Effector memory CD8-positive, alpha-beta T cell (primary cell): ENCODE results near the gene LTB.

Experiments used
- ATAC-seq: fragments of 150-1000 bp; cut with Tn5 transposase; replicated peaks from 2 replicates; pipeline ENCODE4 v1.10.0; 2021; ENCODE audit warnings: mild to moderate bottlenecking, moderate library complexity
- DNase-seq, 3 experiments: peaks; one replicate each; pipeline ENCODE4 v3.0.0; 2021
- H3K27ac Mint-ChIP-seq, 2 donors: one replicate each; pipeline ENCODE4 v1.8.0; 2022; ENCODE audit warnings: mild to moderate bottlenecking in 2 of 2, mixed read lengths in 2 of 2, moderate library complexity in 2 of 2
- H3K27me3 Mint-ChIP-seq, 2 donors: one replicate each; pipeline ENCODE4 v1.8.0; 2022; ENCODE audit warnings: mixed read lengths in 2 of 2
- H3K36me3 Mint-ChIP-seq: one replicate; pipeline ENCODE4 v1.8.0; 2022; ENCODE audit warnings: mild to moderate bottlenecking, moderate library complexity, mixed read lengths; ENCODE audit not compliant: insufficient read depth
- H3K4me1 Mint-ChIP-seq, 2 donors: one replicate each; pipeline ENCODE4 v1.8.0; 2022; ENCODE audit warnings: low read depth in 2 of 2, mixed read lengths in 2 of 2
- H3K4me3 Mint-ChIP-seq, 2 donors: one replicate each; pipeline ENCODE4 v1.8.0; 2022; ENCODE audit warnings: mild to moderate bottlenecking in 2 of 2, mixed read lengths in 2 of 2, moderate library complexity in 2 of 2
- H3K9me3 Mint-ChIP-seq, 2 donors: one replicate each; pipeline ENCODE4 v1.8.0; 2022; ENCODE audit warnings: mixed read lengths in 2 of 2

The LTB gene

DNA sequence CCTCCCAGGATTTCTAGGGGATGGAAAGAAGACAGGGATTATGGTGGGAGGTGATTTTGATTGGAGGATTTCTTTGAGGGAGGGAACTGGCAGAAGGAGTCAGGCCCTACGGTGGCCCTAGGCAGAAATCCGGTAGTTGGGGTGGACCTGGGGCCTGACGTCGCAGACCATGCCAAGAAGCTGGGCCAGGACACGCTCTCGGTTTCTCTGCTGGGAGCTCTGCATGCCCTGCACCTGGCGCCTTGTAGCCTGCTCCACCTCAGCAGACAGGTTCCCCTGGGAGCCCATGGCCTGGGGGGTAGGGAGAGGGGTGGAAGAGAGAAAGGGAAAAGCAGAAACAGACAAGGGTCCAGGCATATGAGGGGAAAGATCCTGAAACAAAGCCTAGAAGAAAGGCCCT lies 36.9 kb downstream of the LTB start:
- Mint-ChIP-seq H3K27me3 (no peaks in the 10 kb centered on the region), H3K27ac (no peak overlapping the region), H3K4me1 (peaks cover 24 to 28% of the 10 kb centered on the region in 2 donors), H3K9me3 (no peaks in the 10 kb centered on the region), H3K4me3 (no peak overlapping the region), H3K36me3 (peaks cover 25% of the 10 kb centered on the region)
- no peak for DNase-seq
- no peak for ATAC-seq

DNA sequence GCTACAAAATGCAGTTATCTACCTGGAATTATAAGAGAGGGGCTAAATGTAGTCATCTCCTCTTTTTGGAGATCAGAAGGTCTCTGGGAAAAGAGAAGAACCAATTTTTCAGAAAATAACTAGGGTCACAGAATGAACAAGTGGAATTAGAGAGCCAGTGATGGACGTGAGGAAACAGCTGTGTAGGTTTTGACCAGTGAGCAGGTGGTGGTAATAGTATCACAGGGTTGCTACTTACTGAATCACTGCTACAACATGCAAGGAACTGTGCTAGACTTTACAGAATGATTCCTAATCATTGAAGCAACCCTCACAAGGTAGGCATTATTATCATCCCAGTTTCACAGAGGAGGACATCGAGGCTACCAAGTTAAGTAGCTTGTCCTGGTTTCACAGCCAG lies 37.5 kb downstream of the LTB start:
- no peak for ATAC-seq
- no peak overlapping the region for H3K27ac Mint-ChIP-seq
- H3K4me1 Mint-ChIP-seq = peaks cover 30 to 34% of the 10 kb centered on the region in 2 donors
- no peak overlapping the region for H3K4me3 Mint-ChIP-seq
- no peaks in the 10 kb centered on the region for H3K9me3 Mint-ChIP-seq
- H3K36me3 Mint-ChIP-seq = peaks cover 31% of the 10 kb centered on the region
- no peaks in the 10 kb centered on the region for H3K27me3 Mint-ChIP-seq
- DNase-seq = no peak

DNA sequence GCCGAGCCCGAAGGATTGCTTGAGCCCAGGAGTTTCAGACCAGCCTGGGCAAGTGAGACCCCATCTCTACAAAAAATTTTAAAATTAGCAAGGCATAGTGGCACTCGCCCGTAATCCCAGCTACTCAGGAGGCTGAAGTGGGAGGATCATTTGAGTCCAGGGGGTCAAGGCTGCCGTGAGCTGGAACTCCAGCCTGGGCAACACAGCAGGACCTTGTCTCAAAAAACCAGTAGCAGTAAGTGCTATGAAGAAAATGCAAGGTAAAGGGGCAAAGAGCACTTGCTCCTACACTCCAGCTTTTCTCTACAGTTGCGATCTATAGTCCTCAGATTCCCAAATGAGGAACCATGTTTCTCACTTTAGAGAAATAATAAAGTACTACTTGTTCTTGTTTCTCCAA lies 38.6 kb downstream of the LTB start:
- no peak for ATAC-seq
- no peak for DNase-seq
- Mint-ChIP-seq H3K36me3 (peaks cover 41% of the 10 kb centered on the region), H3K9me3 (no peaks in the 10 kb centered on the region), H3K4me3 (no peak overlapping the region), H3K4me1 (peaks cover 41 to 44% of the 10 kb centered on the region in 2 donors), H3K27ac (no peak overlapping the region), H3K27me3 (no peaks in the 10 kb centered on the region)

DNA sequence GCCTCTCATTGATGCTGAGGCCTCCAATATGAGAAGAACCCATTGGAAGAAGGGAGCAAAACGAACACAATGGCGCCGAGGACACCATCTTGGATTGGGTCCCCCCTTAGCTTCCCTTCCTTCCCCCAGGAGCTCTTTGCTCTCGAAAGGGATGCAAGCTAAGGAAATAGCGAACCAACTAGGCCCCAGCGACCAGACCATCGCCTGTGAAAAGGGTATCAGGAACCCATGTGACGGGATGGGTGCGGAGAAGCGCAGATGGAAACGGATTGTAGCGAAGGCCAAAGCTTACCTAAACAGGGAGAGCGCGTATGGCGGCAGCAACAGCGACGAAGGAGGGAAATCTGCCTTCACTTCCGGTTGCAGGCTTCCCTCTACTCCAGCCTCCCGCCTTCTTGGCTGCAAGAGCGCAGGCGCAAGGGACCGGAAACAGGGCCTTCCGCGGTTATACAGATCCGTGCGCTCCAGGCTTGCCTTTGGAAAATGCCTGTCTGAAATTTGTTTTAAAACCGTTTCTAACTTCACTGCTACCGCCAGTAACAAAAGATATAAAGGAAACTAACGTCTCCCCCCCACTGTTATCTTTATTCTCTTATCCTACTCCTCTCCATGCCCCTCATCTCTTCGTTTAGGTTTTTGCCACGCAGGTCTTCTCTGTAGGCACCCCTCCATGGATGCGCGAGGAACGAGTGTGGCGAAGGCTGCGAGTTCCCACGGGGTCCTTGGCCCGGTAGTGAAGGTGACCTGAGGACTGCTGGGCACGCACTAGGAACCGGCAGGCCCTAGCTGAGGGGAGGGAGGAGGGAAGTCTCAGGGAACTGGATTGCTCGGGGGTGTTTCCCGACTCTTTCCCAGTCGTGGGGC lies 40.3 kb downstream of the LTB start, which contains the start of gene DDX39B:
Gene DDX39B (minus strand): TSS at position 346 of the 864 bp plus-strand sequence. CDS start 1,471 bp downstream, outside the sequence.
- ATAC-seq (peak; percentile 73), DNase-seq (peak; percentile 86 to 90 (median 88))
- Mint-ChIP-seq H3K27me3 (no peaks in the 10 kb centered on the region), H3K4me1 (peaks cover 39 to 41% of the 10 kb centered on the region in 2 donors), H3K36me3 (peaks cover 59% of the 10 kb centered on the region), H3K4me3 (peak within 1 kb of the TSS; percentile 94 to 98), H3K27ac (peak within 1 kb of the TSS; percentile 99), H3K9me3 (no peaks in the 10 kb centered on the region)

DNA sequence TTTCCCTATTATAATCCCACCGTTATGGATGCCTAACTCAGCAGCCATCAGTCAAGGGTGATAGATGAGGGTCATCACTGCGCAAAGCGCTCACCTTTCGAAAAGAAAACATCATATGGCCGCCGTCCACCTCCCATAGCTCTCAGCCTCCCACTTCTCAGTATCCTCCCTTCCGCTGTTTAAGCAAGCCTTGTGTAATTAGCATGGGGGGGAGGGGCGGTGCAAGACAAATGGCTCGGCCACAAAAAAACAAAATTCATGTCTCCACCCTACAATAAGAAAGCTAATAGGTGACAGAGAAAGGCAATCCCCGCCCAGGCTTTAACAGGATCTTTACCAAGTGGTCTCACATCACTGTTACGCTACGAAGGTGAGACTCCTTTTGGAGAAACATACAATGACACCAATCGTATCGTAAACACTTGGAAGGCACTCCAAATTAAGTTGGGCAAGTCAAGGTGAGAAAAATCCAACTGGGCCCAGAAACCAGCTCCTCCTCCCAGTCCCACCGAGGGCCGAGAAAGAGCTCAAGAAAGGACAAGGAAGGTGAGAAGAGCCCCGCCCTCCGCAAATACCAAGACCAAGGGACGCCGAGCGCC lies 41.1 kb downstream of the LTB start:
- H3K27ac Mint-ChIP-seq = peak overlapping the region; percentile 99
- ATAC-seq = peak; percentile 53
- H3K27me3 Mint-ChIP-seq = no peaks in the 10 kb centered on the region
- H3K9me3 Mint-ChIP-seq = no peaks in the 10 kb centered on the region
- H3K4me3 Mint-ChIP-seq = peak overlapping the region; percentile 94 to 98
- peak; percentile 70 to 83 (median 77) for DNase-seq
- peaks cover 33 to 43% of the 10 kb centered on the region in 2 donors for H3K4me1 Mint-ChIP-seq
- H3K36me3 Mint-ChIP-seq = peaks cover 66% of the 10 kb centered on the region

DNA sequence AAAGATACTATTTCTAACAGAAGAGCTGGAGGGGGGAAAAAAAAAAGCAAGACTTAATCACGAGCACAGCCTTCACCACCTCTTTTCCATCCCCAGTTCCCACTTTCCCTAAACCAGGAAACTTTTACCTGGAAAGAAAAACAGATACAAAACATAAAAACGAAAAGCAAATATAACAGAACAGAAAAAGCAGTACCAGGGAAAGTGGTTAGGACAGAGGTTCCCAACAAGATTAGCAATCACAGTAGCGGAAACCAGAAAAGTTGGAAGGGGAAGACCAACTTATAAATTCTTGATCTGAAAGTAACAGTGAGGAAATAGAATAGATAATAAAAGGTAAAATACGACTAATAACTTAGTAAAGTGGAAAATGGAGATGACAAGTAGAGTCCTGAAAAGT lies 41.6 kb downstream of the LTB start:
- H3K27ac Mint-ChIP-seq = peak overlapping the region; percentile 99
- H3K4me1 Mint-ChIP-seq = peaks cover 33 to 47% of the 10 kb centered on the region in 2 donors
- peak overlapping the region; percentile 94 to 98 for H3K4me3 Mint-ChIP-seq

DNA sequence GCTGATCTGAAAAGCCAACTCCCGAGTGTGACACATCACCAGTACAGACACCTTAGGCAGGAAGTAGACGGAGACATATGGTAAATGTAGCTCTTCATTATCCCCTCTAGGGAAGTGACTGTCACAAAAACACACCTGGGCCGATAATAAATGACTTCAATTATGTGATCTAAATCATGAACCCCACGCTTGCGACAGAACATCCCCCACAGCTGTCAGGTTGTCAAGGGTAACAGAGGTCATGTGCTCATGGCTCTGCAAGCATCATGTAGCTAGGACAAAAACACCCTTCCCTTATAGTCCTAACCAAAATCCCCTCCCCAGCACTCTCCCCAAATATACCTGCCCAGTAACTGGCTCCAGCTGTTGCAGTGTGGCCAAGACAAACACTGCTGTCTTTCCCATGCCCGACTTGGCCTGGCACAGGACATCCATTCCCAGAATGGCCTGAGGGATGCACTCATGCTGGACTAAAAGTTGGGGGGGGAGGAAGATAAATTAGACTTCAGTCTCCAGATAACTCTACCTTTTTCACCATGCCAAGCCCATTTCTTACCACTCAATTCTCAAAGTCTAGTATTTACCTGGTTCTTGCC lies 43.3 kb downstream of the LTB start:
- ATAC-seq (no peak), DNase-seq (no peak)
- peaks cover 40 to 47% of the 10 kb centered on the region in 2 donors for H3K4me1 Mint-ChIP-seq
- no peaks in the 10 kb centered on the region for H3K9me3 Mint-ChIP-seq
- H3K27me3 Mint-ChIP-seq = no peaks in the 10 kb centered on the region
- H3K27ac Mint-ChIP-seq = peak overlapping the region; percentile 92 to 99
- peak overlapping the region; percentile 94 to 98 for H3K4me3 Mint-ChIP-seq
- H3K36me3 Mint-ChIP-seq = peaks cover 86% of the 10 kb centered on the region

More for the DNA sequence above, 41.6 kb downstream of the LTB start:
- ATAC-seq (no peak), DNase-seq (no peak)
- Mint-ChIP-seq H3K27me3 (no peaks in the 10 kb centered on the region), H3K36me3 (peaks cover 71% of the 10 kb centered on the region), H3K9me3 (no peaks in the 10 kb centered on the region)

DNA sequence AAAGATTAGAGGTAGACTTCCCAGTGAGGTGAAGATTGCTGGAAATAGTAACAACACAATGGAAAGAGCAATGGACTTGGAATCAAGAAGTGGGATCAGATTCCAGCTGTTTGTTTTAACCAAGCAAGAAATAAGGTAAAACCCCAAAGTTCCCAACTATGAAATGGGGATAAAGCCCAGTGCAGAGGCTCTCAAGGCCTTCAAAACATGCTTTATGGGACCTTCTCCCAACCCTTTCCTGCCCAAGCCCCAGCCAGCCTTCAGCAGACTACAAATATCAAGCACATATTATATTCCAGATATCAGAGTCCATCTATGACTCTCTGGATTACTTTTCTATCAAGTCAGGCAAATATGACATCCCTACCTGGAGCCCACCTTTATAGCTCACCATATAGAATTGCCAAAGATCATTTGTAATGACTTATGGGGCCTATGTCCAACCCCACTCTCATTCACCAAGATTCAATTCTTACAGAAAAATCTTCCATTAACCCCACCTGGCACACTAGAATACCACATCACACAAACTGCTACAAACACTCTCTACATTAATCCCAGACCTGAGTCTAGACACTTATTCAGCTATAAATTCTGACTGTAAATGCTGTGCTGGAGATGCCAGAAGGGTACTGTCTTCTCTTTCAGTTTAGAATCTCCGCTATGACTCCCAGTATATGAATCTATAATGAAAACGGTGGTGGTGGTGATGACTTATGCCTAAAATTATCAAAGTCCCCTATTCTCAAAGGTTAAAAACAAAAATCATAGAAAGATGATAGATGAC lies 46.5 kb downstream of the LTB start:
- DNase-seq = no peak
- peak overlapping the region; percentile 35 to 74 for H3K27ac Mint-ChIP-seq
- no peaks in the 10 kb centered on the region for H3K9me3 Mint-ChIP-seq
- peaks cover 97% of the 10 kb centered on the region for H3K36me3 Mint-ChIP-seq
- H3K27me3 Mint-ChIP-seq = no peaks in the 10 kb centered on the region
- no peak for ATAC-seq
- H3K4me1 Mint-ChIP-seq = peaks cover 44 to 52% of the 10 kb centered on the region in 2 donors
- no peak overlapping the region for H3K4me3 Mint-ChIP-seq

DNA sequence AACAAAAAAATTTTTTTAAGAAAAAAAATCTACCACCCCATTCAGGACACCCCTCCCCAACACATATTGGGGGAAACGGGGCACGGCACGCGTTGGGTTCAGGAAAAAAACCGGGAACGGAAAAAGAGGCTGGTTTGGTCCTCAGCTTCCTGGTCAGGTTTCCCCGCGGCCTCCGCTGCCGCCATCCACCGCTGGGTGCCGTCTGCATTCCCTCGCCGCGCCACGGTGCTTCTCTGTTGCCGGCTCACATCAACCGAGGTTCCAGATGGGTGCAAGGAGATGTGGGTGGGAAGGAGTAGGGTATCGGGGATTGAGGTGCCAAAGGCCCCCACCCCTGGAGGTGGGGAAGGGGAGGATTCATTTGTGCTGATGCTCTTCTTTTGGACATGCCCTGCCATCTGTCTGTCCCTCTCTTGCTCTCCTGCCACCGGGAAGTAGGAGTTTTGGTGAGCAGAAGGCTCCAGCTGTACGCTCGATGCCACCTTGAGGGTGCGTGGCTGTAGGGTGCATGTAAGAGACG lies 47.6 kb downstream of the LTB start:
- Mint-ChIP-seq H3K36me3 (peaks cover 97% of the 10 kb centered on the region), H3K4me1 (peaks cover 36 to 48% of the 10 kb centered on the region in 2 donors), H3K27me3 (no peaks in the 10 kb centered on the region), H3K9me3 (no peaks in the 10 kb centered on the region), H3K4me3 (no peak overlapping the region), H3K27ac (no peak overlapping the region)
- ATAC-seq = no peak
- DNase-seq = no peak

DNA sequence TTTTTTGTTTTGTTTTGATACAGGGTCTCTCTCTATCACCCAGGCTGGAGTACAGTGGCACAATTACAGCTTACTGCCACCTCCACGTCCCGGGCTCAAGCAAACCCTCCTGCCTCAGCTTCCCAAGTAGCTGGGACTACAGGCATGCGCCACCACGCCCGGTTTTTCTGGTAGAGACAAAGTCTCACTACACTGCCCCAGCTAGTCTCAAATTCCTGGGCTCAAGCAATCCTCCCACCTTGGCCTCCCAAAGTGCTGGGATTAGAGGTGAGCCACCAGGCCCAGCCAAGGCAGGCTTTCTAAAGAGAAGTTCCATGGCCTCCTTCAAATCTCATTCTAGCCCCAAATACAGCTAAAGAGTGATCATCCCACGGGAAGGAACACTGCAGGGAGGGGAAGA lies 48.2 kb downstream of the LTB start:
- Mint-ChIP-seq H3K4me1 (peaks cover 30 to 42% of the 10 kb centered on the region in 2 donors), H3K27ac (no peak overlapping the region), H3K9me3 (no peaks in the 10 kb centered on the region), H3K4me3 (no peak overlapping the region), H3K36me3 (peaks cover 97% of the 10 kb centered on the region), H3K27me3 (no peaks in the 10 kb centered on the region)
- no peak for ATAC-seq
- no peak for DNase-seq

DNA sequence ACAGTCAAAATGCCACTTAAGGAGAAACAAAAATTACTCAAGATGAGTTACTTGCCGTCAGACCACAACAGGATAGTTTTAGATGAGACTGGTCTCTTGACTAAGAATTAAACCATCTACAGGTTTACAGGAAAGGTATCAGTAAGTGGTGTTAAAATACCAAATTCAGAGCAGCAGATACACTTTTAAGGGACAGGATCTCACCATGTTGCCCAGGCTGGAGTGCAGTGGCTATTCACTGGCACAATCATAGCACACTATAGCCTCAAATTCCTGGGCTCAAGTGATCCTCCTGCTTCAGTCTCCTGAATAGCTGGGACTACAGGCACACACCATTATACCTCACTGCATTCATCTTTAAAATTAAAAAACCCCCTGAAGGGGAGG lies 48.8 kb downstream of the LTB start:
- H3K27ac Mint-ChIP-seq = peak overlapping the region in 1 of 2 donors; percentile 51
- H3K27me3 Mint-ChIP-seq = no peaks in the 10 kb centered on the region
- no peak for ATAC-seq
- peaks cover 25 to 37% of the 10 kb centered on the region in 2 donors for H3K4me1 Mint-ChIP-seq
- H3K4me3 Mint-ChIP-seq = no peak overlapping the region
- no peaks in the 10 kb centered on the region for H3K9me3 Mint-ChIP-seq
- peaks cover 92% of the 10 kb centered on the region for H3K36me3 Mint-ChIP-seq
- DNase-seq = no peak

DNA sequence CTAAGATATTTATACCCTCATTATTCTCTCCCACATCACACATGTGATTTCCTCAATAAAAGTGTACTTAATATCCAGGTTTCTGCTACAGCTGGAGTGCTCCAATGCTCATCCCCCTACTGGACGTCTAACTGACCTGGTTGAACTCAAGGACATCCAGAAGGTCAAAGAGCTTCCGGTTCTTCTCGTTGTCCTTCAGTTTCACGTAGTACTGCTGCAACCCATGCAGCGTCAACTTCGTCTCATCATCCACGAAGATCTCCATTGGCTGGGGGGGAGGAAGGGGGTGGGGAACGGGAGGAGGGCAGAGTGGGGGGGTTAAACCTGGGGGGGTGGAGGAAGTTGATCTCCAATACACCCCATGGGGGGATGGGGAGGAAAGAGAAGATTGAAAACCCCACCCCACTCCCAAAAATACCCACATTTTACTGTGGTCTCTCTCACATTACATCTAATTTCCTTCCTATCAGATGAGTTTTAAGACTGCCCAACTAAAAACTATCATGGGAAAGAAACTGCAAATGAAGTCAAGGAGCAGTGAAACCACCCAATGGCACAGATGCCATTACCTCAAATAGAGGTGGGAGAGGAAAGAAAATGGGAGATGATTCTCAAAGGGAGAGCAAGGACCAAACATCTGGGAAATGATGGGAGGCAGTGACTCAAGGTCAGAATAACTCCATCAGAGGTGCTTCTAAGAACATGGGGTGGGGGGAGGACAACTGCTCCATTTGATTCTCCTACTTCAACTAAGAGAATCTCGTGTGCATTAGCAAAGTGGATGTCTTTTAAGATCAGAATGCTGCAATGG lies 49.4 kb downstream of the LTB start:
- DNase-seq (no peak), ATAC-seq (no peak)
- Mint-ChIP-seq H3K4me3 (no peak overlapping the region), H3K27ac (peak overlapping the region; percentile 51 to 60), H3K27me3 (no peaks in the 10 kb centered on the region), H3K36me3 (peaks cover 86% of the 10 kb centered on the region), H3K9me3 (no peaks in the 10 kb centered on the region), H3K4me1 (peaks cover 22 to 33% of the 10 kb centered on the region in 2 donors)
